T-helper 2 cell treated with Interferon-gamma antibody and Interleukin-4, amounts not matched to agents 5 μg/mL and 100 μg/mL, for 36 hours (primary cell): ENCODE data around the gene FRRS1L.
A peak's percentile ranks its signal among the peaks of the same experiment; 100 is the strongest.

Experiments
- DNase-seq: peaks from one replicate; pipeline ENCODE4 v3.0.0; 2021; ENCODE audit warnings: low spot score
- H3K27ac Mint-ChIP-seq: one replicate; pipeline ENCODE4 v1.8.0; 2021; ENCODE audit warnings: mild to moderate bottlenecking, mixed read lengths
- H3K27me3 Mint-ChIP-seq: one replicate; pipeline ENCODE4 v1.8.0; 2021; ENCODE audit warnings: low read depth, mixed read lengths
- H3K36me3 Mint-ChIP-seq: one replicate; pipeline ENCODE4 v1.8.0; 2021; ENCODE audit warnings: low read depth, mixed read lengths
- H3K4me1 Mint-ChIP-seq: one replicate; pipeline ENCODE4 v1.8.0; 2021; ENCODE audit warnings: low read depth, mixed read lengths
- H3K4me3 Mint-ChIP-seq: one replicate; pipeline ENCODE4 v1.8.0; 2022; ENCODE audit warnings: mild to moderate bottlenecking, moderate library complexity, mixed read lengths
- H3K9me3 Mint-ChIP-seq: one replicate; pipeline ENCODE4 v1.8.0; 2021; ENCODE audit warnings: mixed read lengths

Gene FRRS1L

GRCh38 chr9:109114670-109115069 lies 52.4 kb downstream of the FRRS1L start:
- peaks cover 55% of the 10 kb centered on the region for H3K4me1 Mint-ChIP-seq
- no peak for DNase-seq
- H3K27me3 Mint-ChIP-seq: no peaks in the 10 kb centered on the region
- H3K27ac Mint-ChIP-seq: peak overlapping the region; percentile 55
- peak overlapping the region; percentile 50 for H3K4me3 Mint-ChIP-seq
- H3K9me3 Mint-ChIP-seq: no peaks in the 10 kb centered on the region
- H3K36me3 Mint-ChIP-seq: peaks cover 30% of the 10 kb centered on the region

- Mint-ChIP-seq H3K4me3 (peak overlapping the region; percentile 50), H3K36me3 (peaks cover 30% of the 10 kb centered on the region), H3K9me3 (no peaks in the 10 kb centered on the region), H3K4me1 (peaks cover 57% of the 10 kb centered on the region), H3K27ac (peak overlapping the region; percentile 55), H3K27me3 (no peaks in the 10 kb centered on the region)
- no peak for DNase-seq
Observed at GRCh38 chr9:109113892-109114609, 53.0 kb downstream of the FRRS1L start.

GRCh38 chr9:109113254-109113653 lies 53.8 kb downstream of the FRRS1L start:
- H3K36me3 Mint-ChIP-seq: peaks cover 29% of the 10 kb centered on the region
- no peak overlapping the region for H3K4me3 Mint-ChIP-seq
- H3K27me3 Mint-ChIP-seq: no peaks in the 10 kb centered on the region
- H3K9me3 Mint-ChIP-seq: no peaks in the 10 kb centered on the region
- no peak overlapping the region for H3K27ac Mint-ChIP-seq
- DNase-seq: no peak
- H3K4me1 Mint-ChIP-seq: peaks cover 61% of the 10 kb centered on the region

- peak overlapping the region; percentile 64 for H3K4me3 Mint-ChIP-seq
- H3K27me3 Mint-ChIP-seq: no peaks in the 10 kb centered on the region
- peaks cover 21% of the 10 kb centered on the region for H3K36me3 Mint-ChIP-seq
- H3K4me1 Mint-ChIP-seq: peaks cover 61% of the 10 kb centered on the region
- DNase-seq: no peak
- peak overlapping the region; percentile 80 for H3K27ac Mint-ChIP-seq
- no peaks in the 10 kb centered on the region for H3K9me3 Mint-ChIP-seq
Observed at GRCh38 chr9:109110329-109111021, 56.6 kb downstream of the FRRS1L start.

GRCh38 chr9:109109967-109110328 lies 57.1 kb downstream of the FRRS1L start:
- H3K27me3 Mint-ChIP-seq: no peaks in the 10 kb centered on the region
- H3K27ac Mint-ChIP-seq: peak overlapping the region; percentile 80
- no peak for DNase-seq
- H3K36me3 Mint-ChIP-seq: peaks cover 27% of the 10 kb centered on the region
- H3K4me3 Mint-ChIP-seq: peak overlapping the region; percentile 64
- H3K4me1 Mint-ChIP-seq: peaks cover 59% of the 10 kb centered on the region
- H3K9me3 Mint-ChIP-seq: no peaks in the 10 kb centered on the region

- Mint-ChIP-seq H3K36me3 (peaks cover 31% of the 10 kb centered on the region), H3K4me1 (peaks cover 50% of the 10 kb centered on the region), H3K4me3 (peak overlapping the region; percentile 14), H3K27ac (peak overlapping the region; percentile 80), H3K27me3 (no peaks in the 10 kb centered on the region), H3K9me3 (peaks cover 4% of the 10 kb centered on the region)
- DNase-seq: no peak
Observed at GRCh38 chr9:109108318-109108717, 58.7 kb downstream of the FRRS1L start.

- Mint-ChIP-seq H3K4me3 (peak overlapping the region; percentile 44), H3K27me3 (no peaks in the 10 kb centered on the region), H3K27ac (peak overlapping the region; percentile 80), H3K9me3 (peaks cover 11% of the 10 kb centered on the region), H3K36me3 (peaks cover 38% of the 10 kb centered on the region), H3K4me1 (peaks cover 54% of the 10 kb centered on the region)
- DNase-seq: peak; percentile 22
Observed at GRCh38 chr9:109107402-109108240, 59.4 kb downstream of the FRRS1L start.

- peak; percentile 52 for DNase-seq
- Mint-ChIP-seq H3K27me3 (no peaks in the 10 kb centered on the region), H3K9me3 (peaks cover 13% of the 10 kb centered on the region), H3K4me1 (peaks cover 58% of the 10 kb centered on the region), H3K36me3 (peaks cover 62% of the 10 kb centered on the region), H3K4me3 (peak overlapping the region; percentile 70), H3K27ac (peak overlapping the region; percentile 91)
Observed at GRCh38 chr9:109101810-109102209, 65.2 kb downstream of the FRRS1L start.

GRCh38 chr9:109101202-109101595 lies 65.8 kb downstream of the FRRS1L start:
- Mint-ChIP-seq H3K9me3 (peaks cover 13% of the 10 kb centered on the region), H3K4me3 (peak overlapping the region; percentile 70), H3K4me1 (peaks cover 57% of the 10 kb centered on the region), H3K27ac (peak overlapping the region; percentile 91), H3K36me3 (peaks cover 62% of the 10 kb centered on the region), H3K27me3 (no peaks in the 10 kb centered on the region)
- DNase-seq: no peak

GRCh38 chr9:109100543-109101201 lies 66.4 kb downstream of the FRRS1L start:
- H3K27me3 Mint-ChIP-seq: no peaks in the 10 kb centered on the region
- H3K36me3 Mint-ChIP-seq: peaks cover 66% of the 10 kb centered on the region
- peak; percentile 20 for DNase-seq
- H3K9me3 Mint-ChIP-seq: peaks cover 13% of the 10 kb centered on the region
- peaks cover 61% of the 10 kb centered on the region for H3K4me1 Mint-ChIP-seq
- peak overlapping the region; percentile 70 for H3K4me3 Mint-ChIP-seq
- H3K27ac Mint-ChIP-seq: peak overlapping the region; percentile 91

GRCh38 chr9:109098960-109099308 lies 68.1 kb downstream of the FRRS1L start:
- no peak for DNase-seq
- peak overlapping the region; percentile 16 for H3K4me3 Mint-ChIP-seq

GRCh38 chr9:109098171-109098959 lies 68.7 kb downstream of the FRRS1L start:
- H3K4me1 Mint-ChIP-seq: peaks cover 71% of the 10 kb centered on the region
- H3K27me3 Mint-ChIP-seq: no peaks in the 10 kb centered on the region
- H3K4me3 Mint-ChIP-seq: peak overlapping the region; percentile 64
- H3K36me3 Mint-ChIP-seq: peaks cover 67% of the 10 kb centered on the region
- peaks cover 10% of the 10 kb centered on the region for H3K9me3 Mint-ChIP-seq
- peak overlapping the region; percentile 76 for H3K27ac Mint-ChIP-seq
- no peak for DNase-seq

More at GRCh38 chr9:109098960-109099308, 68.1 kb downstream of the FRRS1L start:
- peaks cover 68% of the 10 kb centered on the region for H3K4me1 Mint-ChIP-seq
- H3K27ac Mint-ChIP-seq: no peak overlapping the region
- H3K27me3 Mint-ChIP-seq: no peaks in the 10 kb centered on the region
- peaks cover 67% of the 10 kb centered on the region for H3K36me3 Mint-ChIP-seq
- H3K9me3 Mint-ChIP-seq: peaks cover 13% of the 10 kb centered on the region

GRCh38 chr9:109097146-109097545 lies 69.9 kb downstream of the FRRS1L start:
- Mint-ChIP-seq H3K9me3 (no peaks in the 10 kb centered on the region), H3K36me3 (peaks cover 69% of the 10 kb centered on the region), H3K27me3 (no peaks in the 10 kb centered on the region), H3K27ac (peak overlapping the region; percentile 64), H3K4me3 (peak overlapping the region; percentile 55), H3K4me1 (peaks cover 67% of the 10 kb centered on the region)
- DNase-seq: no peak
